Fibroblast of skin of right quadriceps (primary cell): ENCODE results near the gene NOVA1.
A peak's percentile ranks its signal among the peaks of the same experiment; 100 is the strongest.

Experiments used
- DNase-seq: peaks from one replicate; pipeline ENCODE4 v3.0.0-alpha.2; 2013

The NOVA1 gene

DNA sequence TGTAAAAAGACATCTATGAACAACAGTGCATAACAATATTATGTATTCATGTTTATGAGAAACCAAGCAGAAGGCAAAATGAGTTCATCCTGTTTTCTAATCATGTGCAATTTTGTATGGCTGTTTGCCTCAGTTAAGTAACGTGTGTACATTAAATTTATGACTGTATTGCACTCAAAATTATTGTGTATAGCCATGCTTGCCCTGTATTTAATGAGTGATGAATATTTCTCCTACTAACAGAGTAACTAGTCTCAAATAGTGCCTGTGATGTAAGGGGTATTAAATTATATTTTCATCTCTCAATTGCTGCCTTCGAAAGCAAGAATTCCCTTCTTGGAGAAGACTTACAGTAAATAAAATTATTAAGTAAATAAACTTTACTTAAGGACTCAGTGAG, 154.2 kb downstream of the NOVA1 start:
- no peak for DNase-seq

DNA sequence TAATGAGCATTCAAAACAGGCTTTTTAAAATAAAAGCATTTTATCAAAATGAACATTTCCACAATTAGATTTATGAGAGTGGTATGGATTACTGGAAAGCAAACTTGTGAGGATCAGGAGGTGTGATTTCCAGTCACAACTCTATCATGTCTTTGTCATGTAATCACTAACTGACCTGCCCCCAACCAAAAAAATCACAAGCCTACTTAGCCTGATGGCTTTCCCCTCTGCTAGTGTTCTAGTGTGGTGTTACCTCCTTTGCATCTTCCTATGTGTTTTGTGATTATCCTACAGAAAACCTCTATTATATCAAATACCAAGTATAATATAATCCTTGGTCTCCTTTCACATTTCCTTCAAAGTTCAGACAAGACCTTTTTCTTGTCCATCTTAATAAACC, 168.6 kb downstream of the NOVA1 start:
- no peak for DNase-seq

DNA sequence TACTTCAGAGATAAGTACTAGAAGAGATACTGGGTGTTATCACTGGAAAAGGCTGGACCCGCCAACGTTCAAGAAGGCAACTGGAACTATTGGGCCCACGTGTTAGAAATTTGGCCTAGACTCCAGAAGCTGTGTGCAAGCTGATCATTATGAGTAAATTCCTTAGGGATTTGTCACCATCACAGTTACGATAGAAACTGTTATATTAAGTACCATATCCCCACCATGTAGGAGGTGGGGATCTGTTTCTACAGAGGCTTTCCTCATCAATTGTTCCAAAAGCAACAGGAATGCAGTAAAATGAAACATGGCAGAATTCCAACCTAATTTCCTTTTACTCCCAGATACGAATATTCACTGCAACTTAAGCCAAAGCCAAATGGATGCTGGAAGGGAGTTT, 170.7 kb downstream of the NOVA1 start:
- DNase-seq: peak; percentile 49

DNA sequence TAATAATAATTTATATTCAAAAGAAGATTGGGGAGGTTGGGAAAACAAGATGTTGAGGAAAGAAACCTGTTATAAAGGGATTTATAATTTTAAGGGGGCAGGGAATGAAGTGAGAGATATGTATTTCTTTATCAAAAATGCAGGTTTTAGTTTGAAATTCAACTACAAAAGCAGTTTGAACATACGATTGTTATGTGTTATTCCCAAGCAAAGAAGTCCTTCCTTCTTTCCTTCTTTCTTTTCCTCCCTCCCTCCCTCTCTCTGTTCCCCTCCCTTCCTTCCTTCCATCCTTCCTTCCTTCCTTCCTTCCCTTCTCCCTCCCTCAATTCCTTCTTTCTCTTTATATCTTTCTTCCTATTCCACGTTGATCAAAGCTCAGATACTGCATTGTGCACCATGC, 173.3 kb downstream of the NOVA1 start:
- no peak for DNase-seq

DNA sequence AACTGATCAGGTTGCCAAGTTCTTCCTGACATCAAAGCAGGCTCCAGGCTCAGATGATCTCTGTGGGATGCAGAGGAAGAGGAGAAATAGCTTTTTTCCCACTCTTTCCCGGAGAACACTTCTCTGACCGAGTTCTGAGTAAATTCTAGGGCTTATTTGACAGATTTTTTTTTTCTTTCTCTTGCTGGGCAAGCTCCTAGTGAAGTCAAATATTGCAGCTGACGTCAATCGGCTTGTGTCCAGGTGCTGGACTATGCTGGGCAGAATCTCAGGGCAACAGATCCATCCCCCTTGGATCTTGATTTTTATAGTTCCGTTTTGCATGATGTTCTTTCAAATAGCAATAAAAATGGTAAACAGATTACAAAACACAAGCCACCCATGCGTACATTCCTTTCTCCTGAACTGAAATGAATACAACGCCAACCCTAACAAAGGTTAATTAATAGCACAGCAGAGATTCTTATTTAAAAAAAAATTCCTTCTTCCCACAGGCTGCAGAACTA, 182.2 kb downstream of the NOVA1 start:
- DNase-seq: no peak

DNA sequence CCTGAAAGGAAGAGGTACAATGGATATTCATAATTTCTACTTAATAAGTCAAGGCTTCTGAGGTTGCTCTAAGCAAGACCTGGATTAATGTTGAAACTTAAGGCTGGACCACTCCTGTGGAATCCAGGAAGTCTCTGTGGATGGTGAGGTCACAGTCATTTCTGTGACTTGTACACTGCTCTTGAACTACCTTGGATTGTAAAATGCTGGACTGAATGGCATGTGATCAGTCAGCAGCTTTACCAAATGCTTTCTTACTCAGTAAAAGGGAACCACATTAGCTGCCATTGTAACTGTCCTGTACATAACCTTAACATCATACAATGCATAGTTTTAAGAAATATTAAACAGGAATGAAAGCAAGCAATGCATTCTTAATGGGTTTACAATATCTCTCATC, 182.9 kb downstream of the NOVA1 start:
- no peak for DNase-seq

DNA sequence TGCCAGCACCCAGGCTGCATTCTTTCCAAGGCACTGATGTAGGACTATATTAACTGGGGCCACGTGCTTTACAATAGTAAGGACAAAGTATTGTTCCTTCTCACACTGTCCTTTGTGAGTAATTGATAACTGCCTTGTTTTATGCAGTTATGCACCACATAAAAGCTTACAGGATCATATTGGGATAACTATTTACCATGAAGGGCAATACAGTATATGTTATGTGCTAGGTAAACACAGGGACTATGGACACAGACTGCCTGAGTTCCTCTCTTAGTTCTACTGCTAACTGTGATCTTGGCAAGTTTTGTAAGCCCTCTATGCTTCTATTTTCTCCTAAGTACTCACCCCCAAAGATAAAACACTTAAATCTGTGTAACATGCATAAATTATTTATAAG, 183.7 kb downstream of the NOVA1 start:
- no peak for DNase-seq

DNA sequence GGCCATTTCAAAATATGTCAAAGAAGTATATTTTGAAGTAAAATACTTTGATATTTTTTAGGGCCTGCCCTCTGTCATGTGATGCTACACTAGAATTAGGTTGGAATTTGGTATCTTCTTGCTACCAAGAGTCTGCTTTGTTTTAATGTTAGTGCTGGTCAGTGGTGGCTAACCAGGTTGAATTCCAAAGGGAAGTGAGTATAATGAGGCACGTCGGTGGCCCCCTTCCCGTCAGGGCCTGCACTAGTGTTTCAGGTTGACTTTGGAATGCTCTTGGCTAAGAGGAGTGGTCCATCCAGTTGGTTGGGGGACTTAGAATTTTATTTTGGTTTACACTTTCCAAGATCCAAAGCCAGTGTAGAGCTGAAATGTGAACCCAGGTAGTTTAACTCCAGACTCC, 185.4 kb downstream of the NOVA1 start:
- no peak for DNase-seq

DNA sequence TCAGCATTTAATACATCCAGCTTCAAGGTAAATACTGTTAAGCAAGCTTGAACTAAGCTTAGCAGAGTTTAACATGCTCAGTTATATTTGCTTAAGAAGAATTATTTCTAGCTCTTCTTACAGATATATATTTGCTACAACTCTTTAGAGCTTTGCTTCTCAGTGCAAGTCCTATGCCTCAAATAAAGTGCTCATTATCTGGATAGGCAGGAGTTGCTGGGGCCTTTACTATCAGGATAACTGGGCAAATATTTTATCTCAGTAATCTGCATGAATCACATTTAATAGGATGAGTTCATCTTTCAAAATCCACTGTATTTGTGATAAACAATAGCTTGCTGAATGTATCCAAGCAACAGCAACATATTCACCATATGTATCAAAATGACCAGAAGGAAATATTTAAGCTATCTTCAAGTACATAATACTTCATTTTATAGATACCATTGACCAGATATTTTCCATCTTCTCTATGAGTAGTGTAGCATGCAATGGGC, 187.6 kb downstream of the NOVA1 start:
- no peak for DNase-seq

DNA sequence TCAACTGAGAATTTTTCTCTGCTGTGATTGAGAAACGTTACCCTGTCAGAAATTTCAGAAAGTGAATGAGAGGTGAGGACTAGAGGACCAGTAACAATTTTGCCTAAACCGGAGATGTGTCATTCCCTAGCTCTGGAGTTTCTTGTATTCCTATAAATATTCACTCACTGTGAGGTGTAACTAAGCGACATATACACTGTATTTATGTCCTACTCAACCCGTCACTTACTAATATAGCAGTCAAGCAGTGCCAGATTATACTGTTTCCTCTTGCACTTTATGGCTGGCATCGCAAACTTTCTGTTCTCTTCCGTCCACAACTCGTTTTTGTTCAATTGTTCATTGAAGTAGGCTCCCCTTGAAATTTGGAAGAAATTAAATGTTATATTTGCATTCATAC, 192.9 kb downstream of the NOVA1 start:
- no peak for DNase-seq

DNA sequence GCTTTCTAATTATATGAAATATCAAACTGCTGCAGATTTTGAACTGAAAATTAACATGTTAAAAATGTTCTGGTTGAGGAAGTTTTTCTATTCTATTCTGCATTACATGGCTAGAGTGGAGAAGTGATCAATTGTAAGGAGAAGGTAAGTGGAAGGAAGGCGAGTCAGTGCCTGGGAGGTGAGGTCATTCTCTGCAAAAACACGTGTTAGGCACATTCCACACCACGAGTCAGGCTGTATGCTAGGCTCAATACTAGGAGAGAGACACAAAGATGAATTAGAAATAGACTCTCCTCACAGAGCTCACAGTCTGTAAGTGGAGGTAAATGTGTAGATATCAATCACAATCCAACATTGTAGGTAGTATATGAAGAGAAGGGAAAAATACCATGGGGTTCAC, 194.1 kb downstream of the NOVA1 start:
- peak; percentile 13 for DNase-seq

DNA sequence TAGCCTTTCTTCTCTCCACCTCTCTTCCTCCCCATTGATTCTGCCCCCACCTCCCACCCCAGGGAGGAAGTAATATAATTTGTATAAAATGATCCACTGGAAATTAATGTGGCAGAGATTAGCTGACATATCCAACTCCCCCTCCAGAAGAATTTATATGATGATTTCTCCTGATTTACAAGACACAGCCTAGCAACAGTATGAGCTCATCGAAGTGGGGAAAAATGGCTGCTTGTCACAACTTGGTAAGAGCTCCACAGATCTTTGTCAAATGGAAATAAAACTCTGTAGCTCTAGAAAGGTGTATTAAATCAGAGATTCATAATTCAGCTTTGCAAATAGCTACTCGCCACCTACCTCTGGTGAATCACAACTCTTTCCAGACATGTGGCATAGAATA, 195.7 kb downstream of the NOVA1 start:
- DNase-seq: no peak

DNA sequence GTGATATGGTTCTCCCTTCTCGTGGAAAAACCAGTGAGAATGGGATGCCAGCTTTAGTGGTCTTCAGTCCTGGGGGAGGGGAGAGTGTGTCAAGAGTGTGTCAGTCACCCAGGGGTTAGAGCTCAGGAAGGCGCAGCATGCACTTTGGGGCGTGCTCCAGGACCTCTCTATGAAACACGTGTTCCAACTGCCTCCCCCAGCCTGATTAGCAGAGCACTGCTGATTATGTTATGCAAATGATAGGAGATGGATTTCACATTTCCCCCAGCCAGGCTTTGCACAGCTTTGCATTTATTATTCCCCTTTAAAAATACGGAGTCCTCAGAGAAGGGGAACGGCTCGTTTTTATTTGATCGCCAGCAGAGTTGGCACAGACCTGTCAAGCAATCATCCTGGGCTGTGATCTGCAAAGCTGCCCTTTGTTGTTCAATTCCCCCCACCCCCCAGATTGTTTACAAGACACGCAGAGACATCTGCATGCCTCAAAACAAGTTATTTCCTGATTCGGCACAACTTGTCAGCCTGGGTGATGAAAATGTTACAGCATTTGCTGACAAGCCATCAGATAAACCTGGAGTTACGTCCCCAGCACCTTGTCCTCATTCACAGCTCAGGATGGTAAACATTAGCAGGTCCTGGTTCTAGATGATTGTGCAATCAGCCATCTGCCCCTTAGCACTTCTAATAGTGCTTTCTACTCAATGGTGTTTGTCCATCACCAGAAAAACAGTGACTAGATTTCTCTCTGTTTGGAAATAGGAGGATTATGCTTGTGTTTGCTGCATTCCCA, 196.5 kb downstream of the NOVA1 start:
- no peak for DNase-seq

DNA sequence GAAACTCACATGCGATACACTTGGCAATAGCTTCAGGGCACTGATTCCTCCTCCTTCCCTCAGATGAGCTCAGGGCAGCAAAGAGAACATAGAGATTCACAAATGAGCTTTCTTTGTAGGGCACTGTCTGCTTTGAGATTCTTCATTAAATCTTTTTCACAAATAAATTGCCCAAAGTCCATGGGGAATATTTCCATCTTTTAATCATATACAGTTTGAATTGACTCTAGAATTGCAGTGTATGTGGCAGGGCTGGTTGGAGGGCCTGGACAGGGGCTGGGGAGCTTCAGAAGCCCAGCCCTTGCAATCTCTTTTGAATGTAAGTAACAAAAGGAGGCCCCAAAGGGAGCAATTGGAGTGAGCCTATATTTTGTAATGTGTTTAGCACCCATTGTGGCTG, 197.5 kb downstream of the NOVA1 start:
- DNase-seq: no peak

DNA sequence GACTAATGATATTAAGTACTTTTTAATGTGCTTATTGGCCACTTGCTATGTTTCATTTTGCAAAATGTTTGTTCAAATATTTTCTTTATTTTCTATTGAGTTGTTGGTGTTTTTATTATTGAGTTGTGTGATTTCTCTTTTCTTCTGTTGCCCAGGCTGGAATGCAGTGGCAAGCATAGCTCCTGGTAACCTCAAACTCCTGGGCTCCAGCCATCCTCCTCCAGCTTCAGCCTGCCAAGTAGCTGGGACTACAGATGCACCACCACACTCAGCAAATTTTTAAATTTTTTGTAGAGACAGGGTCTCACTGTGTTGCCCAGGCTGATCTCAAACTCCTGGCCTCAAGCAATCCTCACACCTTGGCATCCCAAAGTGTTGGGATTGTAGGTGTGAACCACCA, 199.2 kb downstream of the NOVA1 start:
- DNase-seq: no peak
